Subcutaneous abdominal adipose tissue (tissue), 5 donors: Measurements from ENCODE around the gene SEC63.
"Not testable (repeated sequence)": the region's sequence is repeated elsewhere in the genome, so short reads cannot be mapped to it uniquely, and the experiment has no call there.

ENCODE experiments used
- H3K27ac ChIP-seq: one replicate; pipeline ENCODE4 v1.7.0; 2013; ENCODE audit warnings: low read depth, mild to moderate bottlenecking, inconsistent platforms, low read length, moderate library complexity
- H3K27me3 ChIP-seq, 5 donors: one replicate each; pipeline ENCODE4 v1.7.0; 2013; ENCODE audit warnings: low read length in 5 of 5, inconsistent platforms in 1 of 5; ENCODE audit not compliant: control insufficient read depth in 5 of 5, insufficient read depth in 4 of 5
- H3K36me3 ChIP-seq, 5 donors: one replicate each; pipeline ENCODE4 v1.7.0; 2013; ENCODE audit warnings: low read length in 5 of 5; ENCODE audit not compliant: control insufficient read depth in 5 of 5, insufficient read depth in 5 of 5
- H3K4me1 ChIP-seq, 5 donors: one replicate each; pipeline ENCODE4 v1.7.0; 2013; ENCODE audit warnings: low read length in 5 of 5, mild to moderate bottlenecking in 3 of 5, moderate library complexity in 1 of 5; ENCODE audit not compliant: control insufficient read depth in 5 of 5, insufficient read depth in 5 of 5
- H3K4me3 ChIP-seq, 5 donors: one replicate each; pipeline ENCODE4 v1.7.0; 2013; ENCODE audit warnings: low read length in 5 of 5, low read depth in 1 of 5
- H3K9ac ChIP-seq, 5 donors: one replicate each; pipeline ENCODE4 v1.7.0; 2013; ENCODE audit warnings: low read length in 5 of 5, mild to moderate bottlenecking in 4 of 5, moderate library complexity in 3 of 5
- H3K9me3 ChIP-seq, 5 donors: one replicate each; pipeline ENCODE4 v1.7.0; 2013; ENCODE audit warnings: low read length in 5 of 5; ENCODE audit not compliant: control insufficient read depth in 5 of 5
- donor health status: healthy.
- donor health status: healthy.
- donor health status: healthy.
- donor health status: healthy.
- donor health status: healthy.

The SEC63 gene

GRCh38 chr6:107936162-107936909, 21.7 kb downstream of the SEC63 start:
- H3K9me3 ChIP-seq = peaks cover 0 to 7% (median 6%) of the 10 kb centered on the region in 5 donors
- peaks cover 0 to 5% (median 0%) of the 10 kb centered on the region in 5 donors for H3K4me1 ChIP-seq
- H3K36me3 ChIP-seq = peaks cover 0 to 2% (median 0%) of the 10 kb centered on the region in 5 donors
- no peaks in the 10 kb centered on the region for H3K27me3 ChIP-seq
- H3K4me3 ChIP-seq = no peak overlapping the region
- H3K27ac ChIP-seq = no peak overlapping the region
- H3K9ac ChIP-seq = no peak overlapping the region

- not testable (repeated sequence) for H3K27me3 ChIP-seq, H3K36me3 ChIP-seq, H3K4me1 ChIP-seq, H3K27ac ChIP-seq, H3K9me3 ChIP-seq, H3K4me3 ChIP-seq, H3K9ac ChIP-seq
Measured at GRCh38 chr6:107934229-107934628, 23.8 kb downstream of the SEC63 start.

GRCh38 chr6:107932580-107932979, 25.4 kb downstream of the SEC63 start:
- Histone ChIP-seq H3K27ac (no peak overlapping the region), H3K27me3 (no peaks in the 10 kb centered on the region), H3K4me3 (no peak overlapping the region), H3K9me3 (peaks cover 0 to 7% (median 6%) of the 10 kb centered on the region in 5 donors), H3K36me3 (peaks cover 0 to 10% (median 0%) of the 10 kb centered on the region in 5 donors), H3K9ac (no peak overlapping the region), H3K4me1 (peaks cover 0 to under 1% (median 0%) of the 10 kb centered on the region in 5 donors)

GRCh38 chr6:107931894-107932293, 26.1 kb downstream of the SEC63 start:
- Histone ChIP-seq H3K4me3 (no peak overlapping the region), H3K27me3 (no peaks in the 10 kb centered on the region), H3K4me1 (peaks cover 0 to 4% (median 0%) of the 10 kb centered on the region in 5 donors), H3K36me3 (peaks cover 0 to 10% (median 0%) of the 10 kb centered on the region in 5 donors), H3K27ac (no peak overlapping the region), H3K9me3 (peaks cover 0 to 7% (median 6%) of the 10 kb centered on the region in 5 donors), H3K9ac (no peak overlapping the region)

GRCh38 chr6:107928984-107929383, 29.0 kb downstream of the SEC63 start:
- H3K36me3 ChIP-seq = peaks cover 0 to 10% (median 0%) of the 10 kb centered on the region in 5 donors

GRCh38 chr6:107926697-107927544, 31.1 kb downstream of the SEC63 start:
- not testable (repeated sequence) for H3K9me3 ChIP-seq, H3K36me3 ChIP-seq, H3K4me1 ChIP-seq, H3K27ac ChIP-seq, H3K9ac ChIP-seq, H3K27me3 ChIP-seq, H3K4me3 ChIP-seq

More at GRCh38 chr6:107928984-107929383, 29.0 kb downstream of the SEC63 start:
- Histone ChIP-seq H3K27ac (no peak overlapping the region), H3K27me3 (no peaks in the 10 kb centered on the region), H3K9me3 (peaks cover 0 to 7% (median 6%) of the 10 kb centered on the region in 5 donors), H3K9ac (no peak overlapping the region), H3K4me1 (peaks cover 0 to 4% (median 0%) of the 10 kb centered on the region in 5 donors), H3K4me3 (no peak overlapping the region)

GRCh38 chr6:107917451-107918375, 40.3 kb downstream of the SEC63 start:
- peaks cover 28 to 51% (median 35%) of the 10 kb centered on the region in 5 donors for H3K36me3 ChIP-seq
- H3K27me3 ChIP-seq = no peaks in the 10 kb centered on the region
- no peaks in the 10 kb centered on the region for H3K4me1 ChIP-seq
- no peak overlapping the region for H3K9ac ChIP-seq
- H3K9me3 ChIP-seq = peaks cover 0 to 6% (median 3%) of the 10 kb centered on the region in 5 donors
- no peak overlapping the region for H3K27ac ChIP-seq
- H3K4me3 ChIP-seq = no peak overlapping the region

- H3K4me3 ChIP-seq, H3K9me3 ChIP-seq, H3K27ac ChIP-seq, H3K4me1 ChIP-seq, H3K9ac ChIP-seq, H3K27me3 ChIP-seq: not testable (repeated sequence)
- H3K36me3 ChIP-seq = peaks cover 33 to 59% (median 41%) of the 10 kb centered on the region in 5 donors
Measured at GRCh38 chr6:107916961-107917360, 41.0 kb downstream of the SEC63 start.

GRCh38 chr6:107911692-107912091, 46.3 kb downstream of the SEC63 start:
- Histone ChIP-seq H3K9me3 (no peaks in the 10 kb centered on the region), H3K27me3 (no peaks in the 10 kb centered on the region), H3K27ac (no peak overlapping the region), H3K9ac (no peak overlapping the region), H3K4me3 (no peak overlapping the region), H3K4me1 (no peaks in the 10 kb centered on the region), H3K36me3 (peaks cover 39 to 55% (median 48%) of the 10 kb centered on the region in 5 donors)
